Glutamatergic neuron (in vitro differentiated cells): ENCODE measurements around the gene RNF141. TPM values are rescaled to one million over a fixed set of nuclear protein-coding genes. Genes with fewer than 3 reads are reported as not detected.

ENCODE experiments used
- DNase-seq: peaks from one replicate; pipeline ENCODE4 v3.0.0; 2022
- H3K27ac Mint-ChIP-seq: one replicate; pipeline ENCODE4 v1.8.0; 2020; ENCODE audit warnings: mild to moderate bottlenecking, mixed read lengths, inconsistent platforms; ENCODE audit not compliant: unreplicated experiment
- H3K27me3 Mint-ChIP-seq: one replicate; pipeline ENCODE4 v1.8.0; 2020; ENCODE audit warnings: mild to moderate bottlenecking, moderate library complexity, mixed read lengths, inconsistent platforms; ENCODE audit not compliant: unreplicated experiment
- H3K36me3 Mint-ChIP-seq: one replicate; pipeline ENCODE4 v1.8.0; 2020; ENCODE audit warnings: mild to moderate bottlenecking, mixed read lengths, inconsistent platforms; ENCODE audit not compliant: unreplicated experiment
- H3K4me1 Mint-ChIP-seq: one replicate; pipeline ENCODE4 v1.8.0; 2020; ENCODE audit warnings: mild to moderate bottlenecking, low read depth, mixed read lengths, inconsistent platforms; ENCODE audit not compliant: unreplicated experiment
- H3K4me3 Mint-ChIP-seq: one replicate; pipeline ENCODE4 v1.8.0; 2020; ENCODE audit warnings: mild to moderate bottlenecking, mixed read lengths, inconsistent platforms; ENCODE audit not compliant: unreplicated experiment
- H3K9me3 Mint-ChIP-seq: one replicate; pipeline ENCODE4 v1.8.0; 2020; ENCODE audit warnings: mild to moderate bottlenecking, moderate library complexity, mixed read lengths, inconsistent platforms; ENCODE audit not compliant: unreplicated experiment
- total RNA-seq: library from RNA; stranded (reverse); fragmentation: NEBNext Ultra II Directional; extraction: Animal tissue kit (Norgen Biotek cat#: 25700); gene quantifications from one replicate; pipeline ENCODE4 v1.2.1, GENCODE V29; 2021; ENCODE audit not compliant: unreplicated experiment
- TF ChIP-seq, protein P1 (sequence below): fragments of 200-600 bp; sonication (generic); IDR thresholded peaks from one replicate; pipeline ENCODE4 v1.5.0; 2021; ENCODE audit not compliant: partially characterized antibody, unreplicated experiment

RNF141 gene
- total RNA-seq, 1 donor from 2014 or later, result 14.2 TPM

DNA sequence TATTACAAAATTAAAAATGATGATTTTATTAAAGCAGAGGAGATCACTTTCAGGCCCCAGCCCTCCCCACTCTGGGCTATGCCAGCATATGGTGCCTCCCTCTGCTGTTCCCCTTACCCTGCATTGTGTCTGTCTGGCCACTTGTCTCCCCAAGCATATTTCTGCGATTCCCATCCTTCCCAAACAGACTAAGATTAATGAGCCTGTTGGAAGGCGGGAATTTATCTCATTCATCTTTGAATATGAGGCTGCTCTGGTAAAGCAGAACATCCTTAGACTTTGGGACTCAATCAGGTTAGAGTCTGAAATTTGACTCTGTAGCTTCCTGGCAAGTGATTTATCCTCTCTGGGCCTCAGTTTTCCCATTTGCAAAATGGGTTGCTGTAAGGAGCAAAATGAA lies 60.2 kb downstream of the RNF141 start:
- Mint-ChIP-seq H3K4me1 (peaks cover 4% of the 10 kb centered on the region), H3K4me3 (no peak overlapping the region), H3K9me3 (no peaks in the 10 kb centered on the region), H3K36me3 (no peaks in the 10 kb centered on the region), H3K27ac (no peak overlapping the region), H3K27me3 (peaks cover 1% of the 10 kb centered on the region)
- DNase-seq, result no peak
- TF ChIP-seq, protein P1, sequence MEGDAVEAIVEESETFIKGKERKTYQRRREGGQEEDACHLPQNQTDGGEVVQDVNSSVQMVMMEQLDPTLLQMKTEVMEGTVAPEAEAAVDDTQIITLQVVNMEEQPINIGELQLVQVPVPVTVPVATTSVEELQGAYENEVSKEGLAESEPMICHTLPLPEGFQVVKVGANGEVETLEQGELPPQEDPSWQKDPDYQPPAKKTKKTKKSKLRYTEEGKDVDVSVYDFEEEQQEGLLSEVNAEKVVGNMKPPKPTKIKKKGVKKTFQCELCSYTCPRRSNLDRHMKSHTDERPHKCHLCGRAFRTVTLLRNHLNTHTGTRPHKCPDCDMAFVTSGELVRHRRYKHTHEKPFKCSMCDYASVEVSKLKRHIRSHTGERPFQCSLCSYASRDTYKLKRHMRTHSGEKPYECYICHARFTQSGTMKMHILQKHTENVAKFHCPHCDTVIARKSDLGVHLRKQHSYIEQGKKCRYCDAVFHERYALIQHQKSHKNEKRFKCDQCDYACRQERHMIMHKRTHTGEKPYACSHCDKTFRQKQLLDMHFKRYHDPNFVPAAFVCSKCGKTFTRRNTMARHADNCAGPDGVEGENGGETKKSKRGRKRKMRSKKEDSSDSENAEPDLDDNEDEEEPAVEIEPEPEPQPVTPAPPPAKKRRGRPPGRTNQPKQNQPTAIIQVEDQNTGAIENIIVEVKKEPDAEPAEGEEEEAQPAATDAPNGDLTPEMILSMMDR, result no peak

DNA sequence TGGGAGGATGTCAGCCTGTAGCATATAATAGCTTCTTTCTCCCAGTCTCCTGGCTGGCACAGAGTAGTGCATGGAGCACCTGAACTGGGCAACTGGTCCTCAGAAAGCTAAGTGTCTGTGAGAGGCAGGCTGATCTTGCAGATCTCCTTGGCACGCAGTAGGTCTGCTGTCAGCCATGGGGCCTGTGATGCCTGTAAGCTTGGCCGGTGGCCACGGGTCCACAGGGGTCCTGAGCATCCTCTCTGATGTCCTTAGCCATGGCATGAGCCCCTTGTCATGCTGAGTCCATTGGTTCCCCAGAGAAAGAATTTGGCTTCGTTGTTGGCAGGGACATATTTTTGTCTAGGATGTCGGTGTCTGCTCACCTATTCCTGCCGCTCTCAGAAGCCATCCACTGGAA lies 61.0 kb downstream of the RNF141 start:
- no peak for DNase-seq
- Mint-ChIP-seq H3K9me3 (no peaks in the 10 kb centered on the region), H3K27me3 (peaks cover 3% of the 10 kb centered on the region), H3K27ac (no peak overlapping the region), H3K4me3 (no peak overlapping the region), H3K36me3 (peaks cover 5% of the 10 kb centered on the region), H3K4me1 (peaks cover 4% of the 10 kb centered on the region)
- TF ChIP-seq, protein P1, result no peak

DNA sequence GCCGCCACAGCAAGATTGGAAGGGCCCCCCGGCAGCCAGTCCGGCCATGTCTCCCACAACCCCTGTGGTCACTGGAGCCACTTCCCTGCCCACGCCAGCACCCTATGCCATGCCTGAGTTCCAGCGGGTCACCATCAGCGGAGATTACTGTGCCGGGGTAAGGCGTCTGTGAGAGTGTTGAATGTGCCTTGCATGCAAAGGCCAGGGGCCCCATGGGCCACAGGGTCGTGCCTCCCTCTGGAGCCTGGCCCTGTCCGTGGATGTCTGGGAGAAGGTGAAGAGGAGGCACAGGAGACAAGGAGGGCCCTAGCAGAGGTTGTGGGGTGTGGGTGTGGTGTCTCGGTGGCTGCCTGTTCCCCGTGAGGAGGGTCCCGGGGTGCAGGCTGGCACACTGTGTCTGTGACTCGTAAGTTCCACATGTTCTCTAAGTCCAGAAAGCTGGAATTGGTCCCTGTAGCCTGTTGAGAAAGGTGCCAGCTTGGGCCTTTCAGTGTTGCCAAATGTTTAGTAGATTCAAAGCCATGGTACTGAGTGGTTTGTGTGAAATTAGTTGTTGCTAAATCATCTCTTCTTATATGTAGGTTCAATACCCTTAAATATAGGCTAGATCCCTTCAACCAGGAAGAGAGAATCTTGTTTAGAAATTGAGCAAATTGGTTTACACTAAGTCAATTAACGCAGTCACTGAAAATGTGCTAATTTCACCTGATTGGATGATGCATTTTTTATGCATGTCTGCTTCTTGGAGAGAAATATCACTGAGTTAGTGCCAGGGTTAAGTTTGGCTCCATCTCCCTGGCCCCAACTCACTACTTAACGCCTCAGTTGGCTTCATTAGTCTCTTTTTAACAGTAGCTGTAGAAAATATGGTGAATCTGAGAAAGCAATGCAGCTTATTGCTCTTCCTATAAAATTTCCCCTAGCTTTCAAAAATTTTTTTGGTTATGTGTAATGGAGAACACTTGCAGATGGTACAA lies 62.1 kb downstream of the RNF141 start:
- no peak for DNase-seq
- peaks cover 6% of the 10 kb centered on the region for H3K36me3 Mint-ChIP-seq
- no peak overlapping the region for H3K27ac Mint-ChIP-seq
- peaks cover 7% of the 10 kb centered on the region for H3K27me3 Mint-ChIP-seq
- TF ChIP-seq, protein P1, result no peak
- no peaks in the 10 kb centered on the region for H3K9me3 Mint-ChIP-seq
- H3K4me1 Mint-ChIP-seq, result peaks cover 4% of the 10 kb centered on the region
- no peak overlapping the region for H3K4me3 Mint-ChIP-seq

DNA sequence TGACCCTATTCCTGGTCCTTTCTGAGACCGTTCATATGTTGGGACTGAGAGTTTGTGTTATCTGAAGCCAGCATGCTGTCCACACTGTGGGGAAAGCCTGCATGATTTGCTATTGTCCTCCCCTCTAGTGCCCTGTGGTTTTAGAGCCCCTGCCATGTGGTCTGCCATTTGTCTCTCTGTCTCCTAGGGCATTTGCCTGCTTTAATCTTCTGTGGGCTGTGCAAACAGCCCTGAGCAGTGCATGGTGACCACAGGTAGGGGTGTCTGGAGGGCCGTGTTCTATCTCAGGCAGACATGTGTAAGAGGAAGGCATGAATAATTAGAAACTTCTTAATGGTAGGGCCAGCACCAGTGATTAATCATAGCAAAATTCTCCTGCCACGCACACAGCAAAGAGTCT lies 62.9 kb downstream of the RNF141 start:
- Mint-ChIP-seq H3K36me3 (peaks cover 6% of the 10 kb centered on the region), H3K9me3 (no peaks in the 10 kb centered on the region), H3K4me3 (no peak overlapping the region), H3K27me3 (peaks cover 7% of the 10 kb centered on the region), H3K27ac (no peak overlapping the region), H3K4me1 (peaks cover 4% of the 10 kb centered on the region)
- DNase-seq, result no peak
- TF ChIP-seq, protein P1, result no peak

DNA sequence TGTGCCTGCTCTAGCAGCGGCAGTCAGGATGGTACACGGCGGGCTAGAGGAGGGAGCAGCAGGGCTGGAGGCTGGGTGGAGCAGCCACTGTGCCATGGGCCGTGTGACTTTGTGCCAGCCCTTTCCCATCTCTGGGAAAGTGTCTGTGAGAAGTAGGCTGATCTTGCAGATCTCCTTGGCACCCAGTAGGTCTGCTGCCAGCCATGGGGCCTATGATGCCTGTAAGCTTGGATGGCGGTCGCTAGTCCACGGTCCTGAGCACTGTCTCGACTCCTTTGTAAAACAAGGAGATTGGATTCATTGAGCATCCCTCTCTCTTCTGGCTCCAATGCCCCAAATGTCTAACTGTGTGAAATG lies 63.3 kb downstream of the RNF141 start:
- H3K4me3 Mint-ChIP-seq, result no peak overlapping the region
- no peak overlapping the region for H3K27ac Mint-ChIP-seq
- TF ChIP-seq, protein P1, result no peak
- no peaks in the 10 kb centered on the region for H3K9me3 Mint-ChIP-seq
- peaks cover 4% of the 10 kb centered on the region for H3K4me1 Mint-ChIP-seq
- no peak for DNase-seq
- H3K36me3 Mint-ChIP-seq, result peaks cover 6% of the 10 kb centered on the region
- peaks cover 8% of the 10 kb centered on the region for H3K27me3 Mint-ChIP-seq
